HUES6 (cell line): ENCODE data around the gene GLI3.

Source experiments
- H3K27ac ChIP-seq: 2 replicates; pipeline ENCODE4 v1.7.0; 2013; ENCODE audit warnings: low read depth, mild to moderate bottlenecking, low read length, inconsistent platforms
- H3K27me3 ChIP-seq: 2 replicates; pipeline ENCODE4 v1.6.1; 2013; ENCODE audit warnings: low read length; ENCODE audit not compliant: control insufficient read depth, insufficient read depth
- H3K36me3 ChIP-seq: 2 replicates; pipeline ENCODE4 v1.6.1; 2013; ENCODE audit warnings: low read length; ENCODE audit not compliant: control insufficient read depth, insufficient read depth
- H3K4me1 ChIP-seq: 2 replicates; pipeline ENCODE4 v1.6.1; 2013; ENCODE audit warnings: low read length; ENCODE audit not compliant: control insufficient read depth, insufficient read depth
- H3K4me3 ChIP-seq: 2 replicates; pipeline ENCODE4 v1.5.1; 2013; ENCODE audit warnings: low read depth, low read length
- H3K9ac ChIP-seq: one replicate; pipeline ENCODE4 v1.6.1; 2013; ENCODE audit warnings: mild to moderate bottlenecking, low read length
- H3K9me3 ChIP-seq: 2 replicates; pipeline ENCODE4 v1.6.1; 2013; ENCODE audit warnings: low read depth, low read length; ENCODE audit not compliant: control insufficient read depth, insufficient read depth

GLI3 gene

DNA sequence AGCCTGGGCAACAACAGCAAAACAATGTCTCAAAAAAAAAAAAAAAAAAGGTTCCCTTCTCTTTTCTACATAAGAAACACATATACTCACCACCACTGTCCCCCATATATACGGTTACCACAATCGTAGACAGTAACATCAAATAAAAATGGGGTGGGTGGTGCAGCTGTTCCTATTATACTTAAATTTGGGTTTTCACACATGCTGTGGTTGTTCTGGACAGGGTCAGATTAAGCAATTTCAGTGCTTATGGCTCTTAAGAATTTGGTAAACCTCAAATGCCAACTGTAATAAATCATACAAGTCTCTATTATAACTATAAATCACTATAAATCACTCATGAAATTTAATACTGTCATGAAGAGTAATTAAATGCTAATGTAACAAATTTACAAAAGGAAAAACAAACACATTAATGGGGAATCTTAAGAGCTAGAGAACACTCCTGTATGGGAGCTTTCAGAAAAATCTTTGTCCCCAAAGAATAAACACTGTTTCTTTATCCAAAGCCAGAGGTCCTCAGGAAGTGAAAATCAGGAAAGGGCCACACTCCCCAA is 143.6 kb downstream of the GLI3 start:
- no peak overlapping the region for H3K4me3 ChIP-seq
- H3K27me3 ChIP-seq = peaks cover 59% of the 10 kb centered on the region
- H3K36me3 ChIP-seq = no peaks in the 10 kb centered on the region
- H3K27ac ChIP-seq = no peak overlapping the region
- H3K4me1 ChIP-seq = peaks cover 47% of the 10 kb centered on the region
- no peak overlapping the region for H3K9ac ChIP-seq
- no peaks in the 10 kb centered on the region for H3K9me3 ChIP-seq

GRCh38 chr7:42091461-42092291 is 145.3 kb downstream of the GLI3 start:
- Histone ChIP-seq H3K27me3 (peaks cover 76% of the 10 kb centered on the region), H3K4me3 (peak overlapping the region; percentile 22), H3K4me1 (peaks cover 43% of the 10 kb centered on the region), H3K9me3 (no peaks in the 10 kb centered on the region), H3K9ac (peak overlapping the region; percentile 37), H3K27ac (peak overlapping the region; percentile 0; the same call in 1 of the 2 replicates), H3K36me3 (no peaks in the 10 kb centered on the region)

DNA sequence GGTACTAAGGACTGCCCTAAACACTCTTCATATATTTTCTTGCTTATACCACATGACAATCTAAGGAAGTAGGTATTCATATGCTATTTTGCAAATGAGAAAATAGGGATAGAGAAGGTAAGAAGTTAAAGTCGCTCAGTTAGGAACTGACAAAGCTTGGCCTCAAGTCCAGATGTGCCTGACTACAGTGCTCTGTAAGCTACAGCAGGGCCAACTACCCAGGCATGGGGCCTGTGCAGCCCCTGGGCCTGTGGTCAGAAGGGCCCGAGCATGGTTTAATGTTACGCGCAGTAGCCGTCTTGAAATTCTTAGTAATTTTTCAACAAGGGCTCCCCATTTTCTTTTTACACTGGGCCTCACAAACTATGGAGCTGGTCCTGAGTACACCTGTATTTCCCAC is 146.2 kb downstream of the GLI3 start:
- Histone ChIP-seq H3K9me3 (no peaks in the 10 kb centered on the region), H3K36me3 (no peaks in the 10 kb centered on the region), H3K27ac (peak overlapping the region; percentile 0; the same call in 1 of the 2 replicates), H3K9ac (peak overlapping the region; percentile 37), H3K4me1 (peaks cover 34% of the 10 kb centered on the region), H3K27me3 (peaks cover 78% of the 10 kb centered on the region), H3K4me3 (peak overlapping the region; percentile 22; the same call in 1 of the 2 replicates)

DNA sequence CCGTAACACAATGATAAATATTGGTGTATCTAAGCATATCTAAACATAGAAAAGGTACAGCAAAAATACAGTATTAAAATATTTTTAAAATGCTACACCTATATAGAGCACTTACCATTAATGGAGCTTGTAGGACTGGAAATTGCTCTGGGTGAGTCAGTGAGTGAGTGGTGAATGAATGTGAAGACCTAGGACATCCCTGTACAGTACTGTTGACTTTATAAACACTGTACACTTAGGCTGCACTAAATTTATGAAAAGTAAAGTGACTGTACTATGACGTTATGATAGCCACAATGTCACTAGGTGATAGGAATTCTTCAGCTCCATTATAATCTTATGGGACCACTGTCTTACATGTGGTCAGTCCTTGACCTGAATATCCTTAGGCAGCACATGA is 147.0 kb downstream of the GLI3 start:
- Histone ChIP-seq H3K36me3 (no peaks in the 10 kb centered on the region), H3K4me3 (no peak overlapping the region), H3K4me1 (peaks cover 33% of the 10 kb centered on the region), H3K27ac (no peak overlapping the region), H3K9me3 (no peaks in the 10 kb centered on the region), H3K9ac (no peak overlapping the region), H3K27me3 (peaks cover 73% of the 10 kb centered on the region)

DNA sequence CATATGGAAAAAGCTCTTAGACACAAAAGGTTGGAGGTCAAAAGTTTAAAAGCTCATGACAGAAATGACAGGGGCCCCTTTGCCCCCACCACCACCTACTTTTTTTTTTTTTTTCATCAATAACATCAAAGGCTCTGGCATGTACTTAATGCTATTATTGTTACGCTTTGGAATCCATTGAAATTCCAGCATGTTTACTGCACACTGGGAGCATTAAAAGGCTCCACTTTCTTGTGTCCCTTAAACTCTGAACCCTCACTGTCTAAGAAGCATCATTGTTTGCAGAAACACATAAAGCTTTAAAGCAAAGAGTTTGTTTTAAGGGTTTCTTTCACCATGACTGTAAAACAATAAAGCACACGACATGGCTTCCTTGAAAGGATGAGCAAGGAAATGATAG is 149.4 kb downstream of the GLI3 start:
- Histone ChIP-seq H3K27ac (no peak overlapping the region), H3K4me3 (no peak overlapping the region), H3K9me3 (no peaks in the 10 kb centered on the region), H3K36me3 (no peaks in the 10 kb centered on the region), H3K9ac (no peak overlapping the region), H3K27me3 (peaks cover 56% of the 10 kb centered on the region), H3K4me1 (peaks cover 33% of the 10 kb centered on the region)

GRCh38 chr7:42085531-42085930 is 151.5 kb downstream of the GLI3 start:
- Histone ChIP-seq H3K27me3 (peaks cover 47% of the 10 kb centered on the region), H3K4me1 (peaks cover 21% of the 10 kb centered on the region), H3K27ac (no peak overlapping the region), H3K9ac (no peak overlapping the region), H3K9me3 (no peaks in the 10 kb centered on the region), H3K4me3 (no peak overlapping the region), H3K36me3 (no peaks in the 10 kb centered on the region)

DNA sequence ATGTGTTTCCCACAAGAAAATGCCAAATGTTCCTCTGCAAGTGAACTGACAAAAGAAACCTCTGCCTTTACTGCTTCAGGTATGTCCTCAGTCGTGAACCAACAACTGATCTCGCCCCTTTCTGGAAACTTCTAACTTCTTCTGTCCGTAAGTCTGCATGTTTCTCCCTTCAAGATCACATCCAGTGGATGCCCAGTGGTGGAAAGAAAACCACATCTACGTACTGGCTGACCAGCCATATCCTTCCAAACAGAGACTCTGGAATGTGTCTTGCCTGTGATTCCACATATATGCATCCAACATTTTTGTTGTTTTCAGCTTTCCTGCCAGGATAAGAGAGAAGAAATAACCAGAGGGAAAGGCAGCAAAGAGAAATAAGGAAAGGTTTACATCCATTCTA is 152.7 kb downstream of the GLI3 start:
- Histone ChIP-seq H3K4me1 (peaks cover 12% of the 10 kb centered on the region), H3K27ac (no peak overlapping the region), H3K9ac (no peak overlapping the region), H3K36me3 (no peaks in the 10 kb centered on the region), H3K4me3 (no peak overlapping the region), H3K27me3 (peaks cover 34% of the 10 kb centered on the region), H3K9me3 (no peaks in the 10 kb centered on the region)

GRCh38 chr7:42083284-42083683 is 153.7 kb downstream of the GLI3 start:
- H3K9ac ChIP-seq = no peak overlapping the region
- H3K36me3 ChIP-seq = no peaks in the 10 kb centered on the region
- H3K27me3 ChIP-seq = peaks cover 24% of the 10 kb centered on the region
- peaks cover 11% of the 10 kb centered on the region for H3K4me1 ChIP-seq
- H3K27ac ChIP-seq = no peak overlapping the region
- no peaks in the 10 kb centered on the region for H3K9me3 ChIP-seq
- no peak overlapping the region for H3K4me3 ChIP-seq

DNA sequence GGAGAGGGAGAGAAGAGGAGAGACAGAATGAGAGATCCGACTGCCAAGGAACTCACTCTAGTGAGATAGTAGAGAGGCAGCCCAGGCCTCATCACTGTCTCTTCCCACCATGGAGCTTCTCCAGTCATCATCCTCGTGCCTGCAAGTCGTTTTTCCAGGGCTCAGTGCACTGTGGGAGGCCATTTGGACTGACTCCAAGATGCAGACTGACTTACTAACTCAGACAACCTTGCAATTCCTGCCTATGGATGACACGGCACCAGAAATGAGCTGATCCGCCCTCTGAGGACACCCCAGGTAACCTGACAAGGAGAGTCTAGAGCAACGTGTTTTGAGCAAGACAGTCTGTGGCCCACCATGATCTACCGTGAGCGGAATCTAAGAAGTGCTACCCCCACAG is 154.9 kb downstream of the GLI3 start:
- no peak overlapping the region for H3K27ac ChIP-seq
- peaks cover 4% of the 10 kb centered on the region; the same call in 1 of the 2 replicates for H3K4me1 ChIP-seq
- H3K9ac ChIP-seq = no peak overlapping the region
- no peaks in the 10 kb centered on the region for H3K36me3 ChIP-seq
- H3K9me3 ChIP-seq = no peaks in the 10 kb centered on the region
- peaks cover 13% of the 10 kb centered on the region for H3K27me3 ChIP-seq
- no peak overlapping the region for H3K4me3 ChIP-seq

DNA sequence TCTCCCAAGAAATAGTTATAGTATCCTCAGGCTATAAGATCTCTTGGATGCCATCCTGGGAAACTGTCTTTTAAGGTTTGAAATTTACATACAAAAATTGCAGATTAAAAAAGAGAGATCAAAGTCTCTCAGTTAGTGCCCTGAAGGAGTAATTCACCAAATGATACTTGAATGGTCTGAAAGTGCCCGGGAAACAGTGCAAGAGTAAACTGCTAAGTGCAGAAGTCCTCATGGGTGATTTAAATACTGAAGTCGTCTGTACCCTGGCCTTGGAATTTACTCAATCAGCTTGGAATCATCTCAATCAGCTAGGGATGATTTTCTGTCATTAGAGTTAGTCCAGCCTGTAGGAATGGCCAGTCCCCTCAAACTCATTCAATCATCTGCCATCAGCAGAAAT is 155.3 kb downstream of the GLI3 start:
- H3K9me3 ChIP-seq = no peaks in the 10 kb centered on the region
- H3K27me3 ChIP-seq = peaks cover 8% of the 10 kb centered on the region
- H3K4me1 ChIP-seq = peaks cover 4% of the 10 kb centered on the region; the same call in 1 of the 2 replicates
- H3K4me3 ChIP-seq = no peak overlapping the region
- no peaks in the 10 kb centered on the region for H3K36me3 ChIP-seq
- no peak overlapping the region for H3K9ac ChIP-seq
- H3K27ac ChIP-seq = no peak overlapping the region

- H3K36me3 ChIP-seq = no peaks in the 10 kb centered on the region
- H3K27ac ChIP-seq = no peak overlapping the region
- peaks cover 4% of the 10 kb centered on the region; the same call in 1 of the 2 replicates for H3K4me1 ChIP-seq
- H3K27me3 ChIP-seq = 0 out of 2 replicates have a peak, but pooled peaks cover 2% of the 10 kb centered on the region
- no peak overlapping the region for H3K4me3 ChIP-seq
- no peaks in the 10 kb centered on the region for H3K9me3 ChIP-seq
- no peak overlapping the region for H3K9ac ChIP-seq
Observed at GRCh38 chr7:42080841-42081586, 156.0 kb downstream of the GLI3 start.
